HG02588 (cell line): ENCODE results near the gene MYL6.
"Not testable (repeated sequence)": the region's sequence is repeated elsewhere in the genome, so short reads cannot be mapped to it uniquely, and the experiment has no call there.

ENCODE experiments used
- ATAC-seq: cut with Tn5 transposase; IDR thresholded peaks from one replicate; pipeline ENCODE4 v1.9.1; 2021; ENCODE audit warnings: mild to moderate bottlenecking, moderate library complexity; ENCODE audit not compliant: unreplicated experiment

MYL6 gene

GRCh38 chr12:56156464-56157200 lies 1.5 kb upstream of the MYL6 start:
- ATAC-seq, result not testable (repeated sequence)

DNA sequence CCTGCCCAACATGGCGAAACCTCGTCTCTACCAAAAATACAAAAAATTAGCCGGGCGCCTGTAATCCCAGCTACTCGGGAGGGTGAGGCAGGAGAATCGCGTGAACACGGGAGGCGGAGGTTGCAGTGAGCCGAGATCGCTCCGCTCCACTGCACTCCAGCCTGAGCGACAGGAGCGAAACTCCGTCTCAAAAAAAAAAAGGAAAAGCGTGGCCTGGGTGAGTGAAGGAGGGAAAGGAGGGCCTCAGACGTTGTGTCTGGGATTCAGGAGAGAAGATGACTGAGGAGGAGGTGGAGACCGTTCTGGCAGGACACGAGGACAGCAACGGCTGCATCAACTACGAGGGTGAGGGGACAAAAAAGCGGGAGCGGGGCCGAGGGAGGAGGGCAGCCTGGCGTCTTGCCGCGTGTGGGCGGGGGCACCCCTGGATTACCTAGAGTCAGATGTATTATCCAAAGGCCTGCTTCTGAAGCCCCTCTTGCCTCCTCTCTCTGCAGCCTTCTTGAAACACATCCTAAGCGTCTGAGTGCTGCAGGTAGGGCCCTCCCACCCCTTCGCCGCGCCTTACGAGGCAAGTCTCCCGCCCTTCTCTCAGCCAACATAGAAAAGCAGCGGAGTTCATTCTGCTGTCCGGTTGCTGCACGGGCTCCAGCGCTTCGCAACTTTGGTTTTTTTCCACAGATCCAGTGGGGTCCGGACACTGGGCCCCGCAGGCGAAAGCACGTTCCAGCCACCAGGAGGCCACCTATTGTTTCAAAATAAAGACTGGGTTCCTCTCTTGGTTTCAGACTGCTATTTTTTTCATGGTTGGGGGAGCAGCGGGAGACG lies 744 bp upstream of the MYL6 start:
- ATAC-seq, result peak; percentile 25

DNA sequence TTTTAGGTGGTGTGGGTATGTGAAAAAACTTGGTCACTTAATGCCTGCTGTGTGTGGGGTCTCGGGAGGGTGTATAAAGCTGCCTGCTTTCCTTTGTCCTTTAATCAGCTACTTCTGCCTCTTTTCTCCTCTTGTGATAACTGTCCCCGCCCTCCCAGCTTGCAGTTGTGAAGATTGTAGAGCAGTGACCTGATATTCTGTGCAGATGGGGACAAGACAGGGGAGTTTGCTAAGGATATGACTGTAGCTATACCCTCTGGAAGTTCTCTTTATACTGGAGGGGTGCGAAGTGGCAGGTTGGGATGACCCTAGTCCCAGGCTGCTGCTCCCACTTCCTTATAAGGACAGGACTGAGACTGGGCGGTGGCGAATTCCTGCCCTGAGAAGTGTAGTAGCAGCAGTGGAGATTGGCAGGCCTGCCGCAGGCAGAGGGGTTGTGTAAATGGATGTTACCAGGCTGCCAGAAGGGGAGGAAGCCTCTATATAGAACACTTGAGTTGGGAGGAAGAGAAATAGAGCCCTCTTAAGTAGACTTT lies 835 bp downstream of the MYL6 start:
- ATAC-seq, result no peak

DNA sequence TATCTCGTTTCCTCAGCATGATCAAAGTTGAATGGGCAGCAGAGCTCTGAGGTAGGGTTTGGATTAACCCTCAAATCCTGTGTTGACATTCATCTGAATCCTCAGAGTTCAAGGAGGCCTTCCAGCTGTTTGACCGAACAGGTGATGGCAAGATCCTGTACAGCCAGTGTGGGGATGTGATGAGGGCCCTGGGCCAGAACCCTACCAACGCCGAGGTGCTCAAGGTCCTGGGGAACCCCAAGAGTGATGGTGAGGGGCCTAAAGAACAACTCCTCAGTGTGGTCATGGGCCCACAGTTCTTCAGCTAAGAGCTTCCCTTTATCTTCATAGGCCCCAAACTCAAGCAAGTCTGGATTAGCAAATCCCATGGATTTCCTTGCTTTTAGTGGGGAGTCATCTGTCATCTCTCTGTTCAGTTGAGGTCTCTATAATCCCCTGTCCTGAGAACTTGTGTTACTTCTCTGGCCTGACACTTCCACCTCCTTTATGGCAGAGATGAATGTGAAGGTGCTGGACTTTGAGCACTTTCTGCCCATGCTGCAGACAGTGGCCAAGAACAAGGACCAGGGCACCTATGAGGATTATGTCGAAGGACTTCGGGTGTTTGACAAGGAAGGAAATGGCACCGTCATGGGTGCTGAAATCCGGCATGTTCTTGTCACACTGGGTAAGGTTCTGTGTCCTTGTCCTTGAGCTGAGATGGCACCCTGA lies 1.5 kb downstream of the MYL6 start:
- no peak for ATAC-seq

GRCh38 chr12:56160193-56160763 lies 2.1 kb downstream of the MYL6 start:
- no peak for ATAC-seq

GRCh38 chr12:56160894-56161689 lies 2.9 kb downstream of the MYL6 start:
- ATAC-seq, result no peak

DNA sequence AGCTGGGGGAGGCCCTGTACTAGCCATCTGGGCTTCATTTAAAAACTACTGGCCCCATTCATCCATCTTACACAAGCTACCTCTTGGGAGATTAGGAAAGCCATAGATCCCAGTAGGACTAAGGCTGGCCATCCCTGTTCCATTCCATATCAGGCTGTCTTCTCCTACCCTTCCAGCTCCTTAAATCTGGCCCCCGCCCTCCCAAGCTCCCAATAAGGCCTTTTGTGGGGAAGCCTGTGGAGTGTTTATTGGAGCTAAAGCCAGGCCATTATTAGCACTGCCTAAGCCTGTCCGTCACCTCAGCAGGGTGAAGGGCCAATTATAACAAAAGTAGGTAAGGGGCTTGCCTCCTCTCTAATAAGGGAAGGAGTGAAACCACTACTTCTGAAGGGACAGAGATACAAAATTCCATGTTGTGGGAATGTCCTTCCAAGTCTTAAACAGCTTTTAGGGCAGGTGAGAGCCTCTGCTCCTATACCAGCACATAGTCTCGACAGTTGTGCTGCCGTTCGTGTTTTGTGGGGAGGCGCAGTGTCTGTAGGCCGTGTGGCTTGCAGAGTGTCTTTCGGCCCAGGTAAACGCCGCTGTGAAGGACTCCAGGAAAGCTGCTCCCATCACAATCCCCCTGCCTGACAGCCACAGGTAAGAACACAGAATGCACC lies 3.7 kb downstream of the MYL6 start:
- no peak for ATAC-seq

DNA sequence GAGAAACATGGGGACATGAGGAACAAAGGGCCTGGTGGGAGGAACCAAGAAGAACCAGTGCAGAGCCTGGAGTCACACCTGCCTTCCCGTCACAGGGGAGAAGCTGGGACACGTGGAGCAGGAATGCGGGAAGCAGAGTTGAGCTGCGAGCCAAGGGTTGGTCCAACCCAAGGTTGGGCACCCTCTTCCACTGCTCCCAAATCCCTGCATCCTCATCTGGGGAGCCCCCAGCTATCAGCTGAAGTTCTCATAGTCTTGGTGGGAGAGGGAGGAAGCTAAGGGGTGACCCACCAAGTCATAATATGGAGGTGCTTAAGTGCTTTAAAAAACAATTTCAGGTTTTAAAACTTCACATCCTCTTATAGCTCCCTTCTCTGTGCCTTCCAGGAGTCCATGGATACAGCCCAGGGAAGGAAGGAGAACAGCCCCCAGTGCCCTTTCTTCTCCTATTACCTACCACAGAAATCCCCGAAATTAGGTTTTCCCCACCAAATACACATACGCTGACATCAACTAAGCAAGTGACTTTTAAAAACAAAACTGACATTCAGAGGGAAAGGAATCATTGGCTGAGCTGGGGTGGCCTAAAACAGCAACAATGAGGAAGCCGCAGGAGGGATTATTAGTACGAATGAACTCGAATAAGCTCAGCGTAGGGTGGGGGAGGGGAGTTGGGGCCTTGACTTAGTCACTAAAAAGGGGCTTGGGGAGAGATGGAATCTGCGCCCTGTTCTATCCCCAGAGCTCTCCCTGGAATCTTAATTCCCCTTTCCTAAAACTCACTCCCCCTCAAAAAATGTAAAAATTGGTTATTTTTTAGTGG lies 4.5 kb downstream of the MYL6 start:
- no peak for ATAC-seq

DNA sequence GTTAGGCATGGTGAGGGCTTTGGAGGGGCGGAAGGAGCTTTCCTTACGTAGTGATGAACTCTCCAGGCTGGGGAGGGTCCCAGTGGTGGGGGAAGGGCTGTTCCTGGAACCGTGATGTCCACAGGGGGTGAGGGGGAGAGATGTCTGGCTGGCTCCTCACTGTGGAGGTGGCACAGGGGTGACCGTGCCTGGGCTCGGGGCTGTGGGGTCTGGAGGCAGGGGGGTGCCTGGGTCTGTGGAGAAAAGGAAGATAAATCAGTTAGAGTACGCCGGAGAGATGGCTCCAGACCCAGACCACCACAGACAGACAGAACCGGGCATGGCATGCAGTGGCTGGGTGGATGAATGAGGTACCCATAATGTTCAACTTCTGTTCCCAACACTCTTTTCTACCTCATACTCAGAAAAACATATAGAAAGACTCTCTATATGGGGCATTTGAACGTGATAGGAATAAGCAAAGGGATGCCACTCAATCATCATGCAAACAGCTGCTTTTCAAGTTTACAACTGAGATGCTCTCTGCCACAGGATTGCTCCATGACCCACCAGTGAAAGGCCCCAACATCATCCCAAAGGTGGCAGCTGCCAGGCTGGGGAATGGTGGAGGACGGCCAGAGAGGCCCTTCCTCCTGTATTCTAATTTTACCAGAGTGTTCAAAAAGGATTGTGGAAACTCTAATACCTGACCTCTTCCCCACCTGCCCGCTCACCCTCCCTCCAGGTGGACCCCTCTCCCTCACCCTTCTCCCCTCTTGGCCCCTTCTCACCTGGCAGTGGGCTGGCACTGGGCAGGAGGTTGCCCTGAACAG lies 5.6 kb downstream of the MYL6 start:
- no peak for ATAC-seq

GRCh38 chr12:56164345-56164729 lies 6.2 kb downstream of the MYL6 start:
- ATAC-seq, result no peak

DNA sequence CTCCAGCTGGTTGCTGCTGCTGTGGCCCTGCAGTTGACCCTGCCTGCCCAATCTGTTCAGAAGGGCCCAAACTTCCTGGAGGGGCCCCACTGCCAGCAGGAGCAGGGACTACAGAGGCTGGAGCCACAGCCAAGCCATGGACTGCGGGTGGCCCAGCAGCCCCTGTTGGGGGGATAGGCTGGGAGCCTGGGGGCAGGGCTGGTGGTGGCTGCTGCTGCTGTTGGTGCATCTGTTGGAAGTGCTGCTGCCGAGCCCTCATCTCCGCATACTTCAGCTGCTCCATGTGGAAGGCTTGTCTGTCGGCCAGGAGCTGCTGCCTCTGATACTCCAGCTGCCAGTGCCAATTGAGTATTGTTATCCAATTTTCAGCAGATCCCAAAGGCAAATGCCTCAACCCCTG lies 7.2 kb downstream of the MYL6 start:
- ATAC-seq, result no peak

- no peak for ATAC-seq
Observed at GRCh38 chr12:56169229-56169759, 11.1 kb downstream of the MYL6 start.

DNA sequence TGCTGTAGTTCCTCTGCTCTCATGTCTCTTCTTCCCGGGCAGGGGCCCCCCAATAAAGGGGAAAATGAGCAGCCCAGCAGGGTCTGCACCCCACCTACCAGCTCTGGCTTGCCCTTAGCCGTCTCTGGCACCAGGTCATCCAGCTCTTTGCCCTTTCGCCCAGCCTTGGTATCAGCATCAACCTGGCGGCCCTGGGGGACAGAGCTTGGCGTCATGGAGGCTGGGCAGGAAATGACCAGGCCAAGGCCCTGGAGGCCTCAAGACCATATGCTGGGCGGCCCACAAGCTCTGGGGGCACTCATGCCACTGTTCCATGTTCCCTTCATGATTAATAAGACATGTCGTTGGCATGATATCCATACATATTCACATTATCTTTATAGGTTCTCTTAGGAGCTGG lies 14.7 kb downstream of the MYL6 start:
- no peak for ATAC-seq

DNA sequence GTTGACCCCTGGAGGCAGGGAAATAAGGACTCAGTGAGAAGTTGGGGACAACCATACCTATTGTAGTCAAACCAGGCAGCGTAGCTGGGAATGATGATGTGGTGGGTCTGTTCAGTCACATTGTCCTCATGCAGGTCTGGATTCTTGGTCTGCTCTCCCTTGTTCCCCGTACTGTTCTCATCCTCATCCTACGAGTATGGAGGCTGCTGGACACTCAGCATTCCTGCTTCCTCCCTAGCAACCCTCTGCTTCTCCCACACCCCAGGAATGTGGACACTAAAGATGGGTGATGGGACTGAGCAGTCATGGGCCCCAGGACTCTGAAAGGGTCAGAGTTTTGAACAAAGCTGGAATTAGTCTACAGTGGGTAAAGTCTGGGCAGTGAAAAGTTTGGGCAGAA lies 20.2 kb downstream of the MYL6 start:
- ATAC-seq, result no peak

- ATAC-seq, result no peak
Observed at GRCh38 chr12:56186957-56187356, 28.8 kb downstream of the MYL6 start.

DNA sequence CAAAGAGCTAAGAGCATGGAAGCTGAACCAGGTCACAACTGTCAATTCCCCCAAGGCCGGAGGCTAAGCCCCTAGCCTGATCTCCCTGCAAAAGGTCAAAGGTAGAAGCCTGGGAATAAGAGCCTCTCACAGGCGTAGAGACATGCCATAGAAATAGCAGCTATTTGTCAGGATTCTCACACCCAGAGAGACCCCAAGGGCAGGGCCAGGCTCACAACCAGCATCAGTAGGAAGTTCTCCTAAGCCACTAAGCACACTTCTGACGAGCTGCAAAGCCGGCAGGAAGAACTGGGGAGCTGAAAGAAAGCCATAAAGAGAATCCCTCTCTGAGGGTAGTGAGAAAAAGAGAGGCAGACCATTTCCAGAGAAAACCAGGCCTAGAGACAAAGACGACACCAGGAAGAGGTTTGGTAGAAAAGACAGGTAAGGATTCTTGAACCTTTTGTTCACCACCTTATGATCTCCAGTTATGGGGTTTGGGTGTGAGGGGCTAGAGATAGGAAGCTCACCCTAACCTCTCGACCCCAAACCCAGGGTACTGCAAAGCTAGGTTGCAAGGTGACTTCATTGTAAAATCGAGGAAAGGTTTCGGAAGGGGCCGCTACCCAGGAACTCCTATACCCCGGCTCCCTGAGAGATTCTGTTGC lies 30.1 kb downstream of the MYL6 start:
- ATAC-seq, result no peak

- no peak for ATAC-seq
Observed at GRCh38 chr12:56188778-56189098, 30.6 kb downstream of the MYL6 start.
